ENCODE data around the gene HSPA2. TPM values are rescaled to one million over a fixed set of nuclear protein-coding genes. Genes with fewer than 3 reads are reported as not detected.

Gene HSPA2
- total and polyA plus RNA-seq, 4 donors = 6.9 to 20.5 (median 11.4) TPM

DNA sequence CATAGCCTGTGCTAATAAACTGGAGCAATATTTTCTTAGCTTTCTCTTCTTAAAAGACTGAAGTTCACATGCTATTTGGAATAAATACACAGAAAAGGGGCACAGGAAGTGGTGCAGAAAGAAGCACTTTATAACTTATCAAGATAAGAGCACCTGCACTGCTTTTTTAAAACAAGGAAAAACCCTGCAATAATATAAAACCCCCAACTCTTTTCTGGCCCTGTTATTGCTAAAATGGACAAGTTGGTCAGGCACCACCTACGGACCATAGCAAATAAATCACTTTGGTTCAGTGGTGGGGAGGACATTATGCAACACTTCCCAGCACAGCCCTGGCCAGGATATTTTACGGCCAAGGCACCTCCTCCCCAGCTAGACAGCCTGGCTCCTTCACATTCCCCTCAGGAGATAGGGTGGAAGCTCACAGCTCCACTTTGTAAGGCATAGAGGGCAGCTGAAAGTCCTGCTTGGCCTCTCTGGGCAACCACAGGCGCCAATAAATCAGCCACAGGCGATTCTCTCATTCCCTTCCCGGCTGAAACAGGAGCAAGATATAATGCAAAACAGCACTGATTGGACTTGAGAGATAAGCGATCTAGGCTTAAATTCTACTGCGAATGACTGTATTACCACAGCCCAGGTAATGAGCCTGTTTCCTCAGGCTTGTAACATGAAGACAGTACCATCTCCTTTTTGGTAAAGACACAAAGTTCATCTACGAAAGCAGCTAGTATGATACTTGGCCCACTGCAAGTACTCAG, 39.0 kb upstream of the HSPA2 start:
- Histone ChIP-seq H3K9me3 (ENCODE audit: control insufficient read depth in 4 of 4, insufficient read depth in 3 of 4, low read length in 3 of 4) (no peaks in the 10 kb centered on the region), H3K4me1 (ENCODE audit: control insufficient read depth in 5 of 5, insufficient read depth in 5 of 5, low read length in 5 of 5) (peaks cover 7 to 29% (median 15%) of the 10 kb centered on the region in 5 donors), H3K4me3 (no peak overlapping the region), H3K27ac (ENCODE audit: low read depth in 1 of 2, low read length in 1 of 2) (peak overlapping the region; percentile 88 to 99), H3K36me3 (ENCODE audit: control insufficient read depth in 4 of 4, insufficient read depth in 4 of 4, low read length in 4 of 4) (peaks cover 0 to 1% (median 0%) of the 10 kb centered on the region in 4 donors), H3K9ac (ENCODE audit: insufficient read depth in 1 of 2, low read length in 2 of 2) (no peak overlapping the region), H3K27me3 (ENCODE audit: control insufficient read depth in 3 of 3, insufficient read depth in 3 of 3, low read length in 2 of 3) (no peaks in the 10 kb centered on the region)
- DNase-seq = peak in 1 of 3 donors; percentile 30
- ATAC-seq (ENCODE audit: insufficient read depth, low FRiP score) = no peak
- TF ChIP-seq, protein P1, sequence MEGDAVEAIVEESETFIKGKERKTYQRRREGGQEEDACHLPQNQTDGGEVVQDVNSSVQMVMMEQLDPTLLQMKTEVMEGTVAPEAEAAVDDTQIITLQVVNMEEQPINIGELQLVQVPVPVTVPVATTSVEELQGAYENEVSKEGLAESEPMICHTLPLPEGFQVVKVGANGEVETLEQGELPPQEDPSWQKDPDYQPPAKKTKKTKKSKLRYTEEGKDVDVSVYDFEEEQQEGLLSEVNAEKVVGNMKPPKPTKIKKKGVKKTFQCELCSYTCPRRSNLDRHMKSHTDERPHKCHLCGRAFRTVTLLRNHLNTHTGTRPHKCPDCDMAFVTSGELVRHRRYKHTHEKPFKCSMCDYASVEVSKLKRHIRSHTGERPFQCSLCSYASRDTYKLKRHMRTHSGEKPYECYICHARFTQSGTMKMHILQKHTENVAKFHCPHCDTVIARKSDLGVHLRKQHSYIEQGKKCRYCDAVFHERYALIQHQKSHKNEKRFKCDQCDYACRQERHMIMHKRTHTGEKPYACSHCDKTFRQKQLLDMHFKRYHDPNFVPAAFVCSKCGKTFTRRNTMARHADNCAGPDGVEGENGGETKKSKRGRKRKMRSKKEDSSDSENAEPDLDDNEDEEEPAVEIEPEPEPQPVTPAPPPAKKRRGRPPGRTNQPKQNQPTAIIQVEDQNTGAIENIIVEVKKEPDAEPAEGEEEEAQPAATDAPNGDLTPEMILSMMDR (IDR thresholded peaks at IDR 0.05; ENCODE audit: control extremely low read depth, extremely low read depth) = no peak
- WGBS, 2 donors = 38 to 41% methylated on average over 8 of the region's 8 CpGs

GRCh38 chr14:64502456-64502855, 38.1 kb upstream of the HSPA2 start:
- 45 to 61% methylated on average over 6 of the region's 6 CpGs for WGBS, 2 donors

DNA sequence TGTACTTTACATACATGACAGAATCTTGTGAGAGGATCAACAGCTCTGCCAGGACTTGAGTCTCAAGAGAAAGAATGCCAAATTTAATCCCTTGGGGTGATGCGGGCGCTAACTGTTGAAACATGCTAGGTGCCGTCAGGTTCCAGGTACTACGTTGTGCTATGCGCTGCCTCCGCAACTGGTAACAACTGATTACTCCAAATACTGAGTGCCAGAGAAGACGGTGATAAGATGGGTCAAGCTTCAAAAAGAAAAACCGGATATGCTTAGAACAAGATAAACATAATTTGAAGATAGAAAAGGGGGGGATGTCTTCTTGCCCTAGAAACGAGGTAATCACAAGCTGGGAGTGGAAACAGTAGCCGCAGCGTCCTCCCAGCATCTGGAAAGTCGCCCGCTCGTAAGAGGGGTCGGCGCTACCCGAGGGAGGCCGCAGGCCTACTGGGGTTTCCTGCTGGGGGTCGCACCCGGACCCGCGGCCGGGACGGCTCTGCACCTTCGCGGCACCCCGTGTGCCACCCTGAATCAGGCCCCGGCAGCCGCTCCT, 37.6 kb upstream of the HSPA2 start:
- Histone ChIP-seq H3K36me3 (ENCODE audit: control insufficient read depth in 4 of 4, insufficient read depth in 4 of 4, low read length in 4 of 4) (peaks cover 0 to 4% (median under 1%) of the 10 kb centered on the region in 4 donors), H3K9me3 (ENCODE audit: control insufficient read depth in 4 of 4, insufficient read depth in 3 of 4, low read length in 3 of 4) (no peaks in the 10 kb centered on the region), H3K4me1 (ENCODE audit: control insufficient read depth in 5 of 5, insufficient read depth in 5 of 5, low read length in 5 of 5) (peaks cover 7 to 43% (median 24%) of the 10 kb centered on the region in 5 donors), H3K9ac (ENCODE audit: insufficient read depth in 1 of 2, low read length in 2 of 2) (peak overlapping the region; percentile 79 to 92), H3K27ac (ENCODE audit: low read depth in 1 of 2, low read length in 1 of 2) (peak overlapping the region; percentile 99 to 100), H3K4me3 (peak overlapping the region; percentile 62), H3K27me3 (ENCODE audit: control insufficient read depth in 3 of 3, insufficient read depth in 3 of 3, low read length in 2 of 3) (no peaks in the 10 kb centered on the region)
- WGBS, 2 donors = 0 to 1% methylated on average over 29 of the region's 29 CpGs
- peak; percentile 0 for ATAC-seq (ENCODE audit: insufficient read depth, low FRiP score)
- TF ChIP-seq, protein P1 (IDR thresholded peaks at IDR 0.05; ENCODE audit: control extremely low read depth, extremely low read depth) = no peak
- DNase-seq = peak in 2 of 3 donors; percentile 64 to 71

More at GRCh38 chr14:64502456-64502855, 38.1 kb upstream of the HSPA2 start:
- H3K27me3 ChIP-seq (ENCODE audit: control insufficient read depth in 3 of 3, insufficient read depth in 3 of 3, low read length in 2 of 3) = no peaks in the 10 kb centered on the region
- peak overlapping the region; percentile 62 for H3K4me3 ChIP-seq
- H3K9ac ChIP-seq (ENCODE audit: insufficient read depth in 1 of 2, low read length in 2 of 2) = peak overlapping the region; percentile 79 to 92
- TF ChIP-seq, protein P1 (IDR thresholded peaks at IDR 0.05; ENCODE audit: control extremely low read depth, extremely low read depth) = no peak
- H3K27ac ChIP-seq (ENCODE audit: low read depth in 1 of 2, low read length in 1 of 2) = peak overlapping the region; percentile 99 to 100
- DNase-seq (no peak), ATAC-seq (ENCODE audit: insufficient read depth, low FRiP score) (no peak)
- H3K9me3 ChIP-seq (ENCODE audit: control insufficient read depth in 4 of 4, insufficient read depth in 3 of 4, low read length in 3 of 4) = no peaks in the 10 kb centered on the region
- peaks cover 7 to 38% (median 20%) of the 10 kb centered on the region in 5 donors for H3K4me1 ChIP-seq (ENCODE audit: control insufficient read depth in 5 of 5, insufficient read depth in 5 of 5, low read length in 5 of 5)
- H3K36me3 ChIP-seq (ENCODE audit: control insufficient read depth in 4 of 4, insufficient read depth in 4 of 4, low read length in 4 of 4) = peaks cover 0 to 1% (median 0%) of the 10 kb centered on the region in 4 donors
